ENCODE measurements around the gene MPRIP.

Gene MPRIP

DNA sequence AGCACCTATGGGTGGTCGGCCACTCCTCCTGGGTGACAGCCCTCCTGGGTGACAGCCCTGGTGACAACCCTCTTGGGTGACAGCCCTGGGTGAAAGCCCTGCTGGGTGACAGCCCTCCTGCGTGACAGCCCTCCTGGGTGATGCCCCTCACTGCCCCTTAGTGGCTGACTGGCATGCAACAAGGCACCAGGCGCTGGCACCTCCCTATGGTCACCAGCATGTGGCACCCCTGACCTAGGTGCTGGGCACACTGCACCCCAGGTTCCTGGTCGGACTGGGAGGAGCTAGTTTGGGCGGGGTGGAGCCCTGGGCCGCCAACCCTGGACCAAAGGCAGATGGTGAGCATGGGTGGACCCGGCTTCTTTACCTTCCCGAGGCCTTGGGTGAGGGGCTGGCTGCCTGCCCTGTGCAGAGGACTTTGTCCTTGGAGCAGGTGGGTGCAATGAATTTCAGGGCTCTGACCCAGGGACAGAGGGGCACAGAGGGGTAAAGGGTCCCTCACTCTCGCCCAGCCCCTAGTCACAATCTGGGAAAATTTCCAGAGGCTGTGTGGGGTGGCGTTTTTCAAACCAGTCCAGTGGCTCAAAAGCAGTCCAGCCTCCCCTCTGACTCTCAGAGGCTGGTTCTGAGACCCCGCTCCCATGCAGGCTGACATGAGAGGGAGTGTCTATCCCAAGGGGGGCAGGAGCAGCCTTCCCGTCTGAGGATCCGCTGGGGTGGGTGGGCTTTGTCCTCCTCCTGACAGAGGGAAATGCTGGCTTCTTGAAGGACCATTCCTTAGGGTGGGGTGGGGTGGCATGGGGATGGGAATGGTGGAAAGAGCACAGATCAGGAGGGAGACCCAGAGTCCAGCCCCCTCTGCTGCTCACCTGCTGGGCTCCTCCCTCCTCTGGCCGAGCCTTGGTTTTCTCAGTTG, 44.5 kb upstream of the MPRIP start (continued):
- TF ChIP-seq, protein P1, sequence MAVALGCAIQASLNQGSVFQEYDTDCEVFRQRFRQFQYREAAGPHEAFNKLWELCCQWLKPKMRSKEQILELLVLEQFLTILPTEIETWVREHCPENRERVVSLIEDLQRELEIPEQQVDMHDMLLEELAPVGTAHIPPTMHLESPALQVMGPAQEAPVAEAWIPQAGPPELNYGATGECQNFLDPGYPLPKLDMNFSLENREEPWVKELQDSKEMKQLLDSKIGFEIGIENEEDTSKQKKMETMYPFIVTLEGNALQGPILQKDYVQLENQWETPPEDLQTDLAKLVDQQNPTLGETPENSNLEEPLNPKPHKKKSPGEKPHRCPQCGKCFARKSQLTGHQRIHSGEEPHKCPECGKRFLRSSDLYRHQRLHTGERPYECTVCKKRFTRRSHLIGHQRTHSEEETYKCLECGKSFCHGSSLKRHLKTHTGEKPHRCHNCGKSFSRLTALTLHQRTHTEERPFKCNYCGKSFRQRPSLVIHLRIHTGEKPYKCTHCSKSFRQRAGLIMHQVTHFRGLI (tag by site-specific recombination; IDR thresholded peaks at IDR 0.05): no peak
- TF ChIP-seq ZNF548 (tag by site-specific recombination; IDR thresholded peaks at IDR 0.05) (no peak), ZNF670 (tag by site-specific recombination; IDR thresholded peaks at IDR 0.05; ENCODE audit: low read depth) (no peak), GFI1B (tag by site-specific recombination; IDR thresholded peaks at IDR 0.05) (no peak), ZNF239 (tag by site-specific recombination; IDR thresholded peaks at IDR 0.05) (no peak)
- TF ChIP-seq, protein P2, sequence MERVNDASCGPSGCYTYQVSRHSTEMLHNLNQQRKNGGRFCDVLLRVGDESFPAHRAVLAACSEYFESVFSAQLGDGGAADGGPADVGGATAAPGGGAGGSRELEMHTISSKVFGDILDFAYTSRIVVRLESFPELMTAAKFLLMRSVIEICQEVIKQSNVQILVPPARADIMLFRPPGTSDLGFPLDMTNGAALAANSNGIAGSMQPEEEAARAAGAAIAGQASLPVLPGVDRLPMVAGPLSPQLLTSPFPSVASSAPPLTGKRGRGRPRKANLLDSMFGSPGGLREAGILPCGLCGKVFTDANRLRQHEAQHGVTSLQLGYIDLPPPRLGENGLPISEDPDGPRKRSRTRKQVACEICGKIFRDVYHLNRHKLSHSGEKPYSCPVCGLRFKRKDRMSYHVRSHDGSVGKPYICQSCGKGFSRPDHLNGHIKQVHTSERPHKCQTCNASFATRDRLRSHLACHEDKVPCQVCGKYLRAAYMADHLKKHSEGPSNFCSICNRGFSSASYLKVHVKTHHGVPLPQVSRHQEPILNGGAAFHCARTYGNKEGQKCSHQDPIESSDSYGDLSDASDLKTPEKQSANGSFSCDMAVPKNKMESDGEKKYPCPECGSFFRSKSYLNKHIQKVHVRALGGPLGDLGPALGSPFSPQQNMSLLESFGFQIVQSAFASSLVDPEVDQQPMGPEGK (tag by site-specific recombination; IDR thresholded peaks at IDR 0.05): no peak

GRCh38 chr17:16999931-17000625, 42.2 kb upstream of the MPRIP start:
- Histone ChIP-seq H3K4me3 (ENCODE audit: low read depth, low read length) (no peak overlapping the region), H3K27ac (ENCODE audit: extremely low read depth, low read depth, low read length) (no peak overlapping the region), H3K4me1 (ENCODE audit: control insufficient read depth, insufficient read depth, low read length) (no peaks in the 10 kb centered on the region; the same call in 1 of the 2 replicates), H3K36me3 (ENCODE audit: control insufficient read depth in 2 of 2, insufficient read depth in 1 of 2, low read length in 2 of 2) (no peaks in the 10 kb centered on the region), H3K9me3 (ENCODE audit: control insufficient read depth, insufficient read depth, low read depth, low read length) (no peaks in the 10 kb centered on the region)
- TF ChIP-seq ZNF155 (tag by site-specific recombination; IDR thresholded peaks at IDR 0.05): no peak
- TF ChIP-seq, protein P3, sequence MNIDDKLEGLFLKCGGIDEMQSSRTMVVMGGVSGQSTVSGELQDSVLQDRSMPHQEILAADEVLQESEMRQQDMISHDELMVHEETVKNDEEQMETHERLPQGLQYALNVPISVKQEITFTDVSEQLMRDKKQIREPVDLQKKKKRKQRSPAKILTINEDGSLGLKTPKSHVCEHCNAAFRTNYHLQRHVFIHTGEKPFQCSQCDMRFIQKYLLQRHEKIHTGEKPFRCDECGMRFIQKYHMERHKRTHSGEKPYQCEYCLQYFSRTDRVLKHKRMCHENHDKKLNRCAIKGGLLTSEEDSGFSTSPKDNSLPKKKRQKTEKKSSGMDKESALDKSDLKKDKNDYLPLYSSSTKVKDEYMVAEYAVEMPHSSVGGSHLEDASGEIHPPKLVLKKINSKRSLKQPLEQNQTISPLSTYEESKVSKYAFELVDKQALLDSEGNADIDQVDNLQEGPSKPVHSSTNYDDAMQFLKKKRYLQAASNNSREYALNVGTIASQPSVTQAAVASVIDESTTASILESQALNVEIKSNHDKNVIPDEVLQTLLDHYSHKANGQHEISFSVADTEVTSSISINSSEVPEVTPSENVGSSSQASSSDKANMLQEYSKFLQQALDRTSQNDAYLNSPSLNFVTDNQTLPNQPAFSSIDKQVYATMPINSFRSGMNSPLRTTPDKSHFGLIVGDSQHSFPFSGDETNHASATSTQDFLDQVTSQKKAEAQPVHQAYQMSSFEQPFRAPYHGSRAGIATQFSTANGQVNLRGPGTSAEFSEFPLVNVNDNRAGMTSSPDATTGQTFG (tag by site-specific recombination; IDR thresholded peaks at IDR 0.05; ENCODE audit: borderline replicate concordance): no peak
- TF ChIP-seq ZNF146 (tag by site-specific recombination; IDR thresholded peaks at IDR 0.05): peak; percentile 95
- TF ChIP-seq, protein P4, sequence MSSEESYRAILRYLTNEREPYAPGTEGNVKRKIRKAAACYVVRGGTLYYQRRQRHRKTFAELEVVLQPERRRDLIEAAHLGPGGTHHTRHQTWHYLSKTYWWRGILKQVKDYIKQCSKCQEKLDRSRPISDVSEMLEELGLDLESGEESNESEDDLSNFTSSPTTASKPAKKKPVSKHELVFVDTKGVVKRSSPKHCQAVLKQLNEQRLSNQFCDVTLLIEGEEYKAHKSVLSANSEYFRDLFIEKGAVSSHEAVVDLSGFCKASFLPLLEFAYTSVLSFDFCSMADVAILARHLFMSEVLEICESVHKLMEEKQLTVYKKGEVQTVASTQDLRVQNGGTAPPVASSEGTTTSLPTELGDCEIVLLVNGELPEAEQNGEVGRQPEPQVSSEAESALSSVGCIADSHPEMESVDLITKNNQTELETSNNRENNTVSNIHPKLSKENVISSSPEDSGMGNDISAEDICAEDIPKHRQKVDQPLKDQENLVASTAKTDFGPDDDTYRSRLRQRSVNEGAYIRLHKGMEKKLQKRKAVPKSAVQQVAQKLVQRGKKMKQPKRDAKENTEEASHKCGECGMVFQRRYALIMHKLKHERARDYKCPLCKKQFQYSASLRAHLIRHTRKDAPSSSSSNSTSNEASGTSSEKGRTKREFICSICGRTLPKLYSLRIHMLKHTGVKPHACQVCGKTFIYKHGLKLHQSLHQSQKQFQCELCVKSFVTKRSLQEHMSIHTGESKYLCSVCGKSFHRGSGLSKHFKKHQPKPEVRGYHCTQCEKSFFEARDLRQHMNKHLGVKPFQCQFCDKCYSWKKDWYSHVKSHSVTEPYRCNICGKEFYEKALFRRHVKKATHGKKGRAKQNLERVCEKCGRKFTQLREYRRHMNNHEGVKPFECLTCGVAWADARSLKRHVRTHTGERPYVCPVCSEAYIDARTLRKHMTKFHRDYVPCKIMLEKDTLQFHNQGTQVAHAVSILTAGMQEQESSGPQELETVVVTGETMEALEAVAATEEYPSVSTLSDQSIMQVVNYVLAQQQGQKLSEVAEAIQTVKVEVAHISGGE (tag by site-specific recombination; conservative IDR thresholded peaks at IDR 0.05; ENCODE audit: low read depth): no peak
- 0 out of 2 replicates have a peak, but pooled peaks have one; percentile 23 for TF ChIP-seq ZNF580 (tag by site-specific recombination; IDR thresholded peaks at IDR 0.05)
- ChIA-PET POLR2A (no interaction called here), CTCF (interaction anchor here (0.5 to 2.6 kb wide), 17 partner anchors 8 to 355 kb away, joined by 3 to 16 read pairs (median 4); no protein-coding TSS in a partner anchor)
